ENCODE measurements around the gene LHB.

- TF ChIP-seq CTCF (IDR thresholded peaks at IDR 0.05; ENCODE audit: insufficient read depth, low read depth, low read length) (no peak), EZH2 (IDR thresholded peaks at IDR 0.05; ENCODE audit: insufficient read depth, low read length) (no peak)
Measured at GRCh38 chr19:48987323-48987722, 29.6 kb downstream of the LHB start.

All from astrocyte (in vitro differentiated cells and primary cell).